ENCODE data around the gene NACAD.

DNA sequence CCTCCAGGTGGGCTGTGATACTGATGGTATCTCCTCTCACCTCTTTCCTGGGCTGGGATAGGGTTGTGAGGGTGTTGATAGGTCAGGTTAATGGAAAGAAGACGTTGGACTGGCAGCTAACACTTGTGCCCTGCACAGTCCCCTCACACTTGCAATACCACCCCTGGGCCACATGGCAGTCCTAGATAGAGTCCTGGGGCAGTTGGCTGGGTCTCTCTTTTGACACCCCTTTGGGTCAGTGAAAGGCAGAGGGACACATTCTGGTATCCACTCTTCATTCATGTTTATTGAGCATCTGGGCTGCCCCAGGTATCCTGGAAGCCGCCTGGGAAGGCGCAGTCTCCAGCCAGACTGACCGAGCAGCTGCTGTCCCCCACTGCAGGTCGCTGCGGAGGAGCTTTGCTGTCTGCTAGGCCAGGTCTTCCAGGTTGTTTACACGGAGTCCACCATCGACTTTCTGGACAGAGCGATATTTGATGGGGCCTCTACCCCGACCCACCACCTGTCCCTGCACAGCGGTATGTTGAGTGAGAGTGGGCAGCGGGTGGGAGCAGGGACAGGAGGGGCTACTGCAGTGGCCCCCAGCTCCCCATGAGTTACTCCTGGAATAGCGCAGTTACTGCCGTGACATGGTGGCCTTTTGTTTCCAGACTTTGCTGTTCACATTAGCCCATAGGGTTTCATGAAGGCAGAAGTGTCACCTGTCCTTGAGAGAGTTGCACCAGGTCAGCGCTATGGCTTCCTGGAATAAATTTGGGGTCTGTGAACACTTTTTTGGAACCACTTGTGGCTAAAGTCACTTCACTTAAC, 19.1 kb downstream of the NACAD start:
- TF ChIP-seq, protein P1, sequence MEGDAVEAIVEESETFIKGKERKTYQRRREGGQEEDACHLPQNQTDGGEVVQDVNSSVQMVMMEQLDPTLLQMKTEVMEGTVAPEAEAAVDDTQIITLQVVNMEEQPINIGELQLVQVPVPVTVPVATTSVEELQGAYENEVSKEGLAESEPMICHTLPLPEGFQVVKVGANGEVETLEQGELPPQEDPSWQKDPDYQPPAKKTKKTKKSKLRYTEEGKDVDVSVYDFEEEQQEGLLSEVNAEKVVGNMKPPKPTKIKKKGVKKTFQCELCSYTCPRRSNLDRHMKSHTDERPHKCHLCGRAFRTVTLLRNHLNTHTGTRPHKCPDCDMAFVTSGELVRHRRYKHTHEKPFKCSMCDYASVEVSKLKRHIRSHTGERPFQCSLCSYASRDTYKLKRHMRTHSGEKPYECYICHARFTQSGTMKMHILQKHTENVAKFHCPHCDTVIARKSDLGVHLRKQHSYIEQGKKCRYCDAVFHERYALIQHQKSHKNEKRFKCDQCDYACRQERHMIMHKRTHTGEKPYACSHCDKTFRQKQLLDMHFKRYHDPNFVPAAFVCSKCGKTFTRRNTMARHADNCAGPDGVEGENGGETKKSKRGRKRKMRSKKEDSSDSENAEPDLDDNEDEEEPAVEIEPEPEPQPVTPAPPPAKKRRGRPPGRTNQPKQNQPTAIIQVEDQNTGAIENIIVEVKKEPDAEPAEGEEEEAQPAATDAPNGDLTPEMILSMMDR (IDR thresholded peaks at IDR 0.05; ENCODE audit: borderline replicate concordance, extremely low read depth, low read length, poor library complexity, severe bottlenecking), result peak; percentile 7
- TF ChIP-seq EZH2 (IDR thresholded peaks at IDR 0.05; ENCODE audit: borderline replicate concordance, low read depth, low read length, severe bottlenecking), result no peak
